GM21367 (cell line): ENCODE data around the gene ASCC1.

Experiments
- ATAC-seq: cut with Tn5 transposase; IDR thresholded peaks from one replicate; pipeline ENCODE4 v1.9.1; 2021; ENCODE audit not compliant: unreplicated experiment

ASCC1 gene

DNA sequence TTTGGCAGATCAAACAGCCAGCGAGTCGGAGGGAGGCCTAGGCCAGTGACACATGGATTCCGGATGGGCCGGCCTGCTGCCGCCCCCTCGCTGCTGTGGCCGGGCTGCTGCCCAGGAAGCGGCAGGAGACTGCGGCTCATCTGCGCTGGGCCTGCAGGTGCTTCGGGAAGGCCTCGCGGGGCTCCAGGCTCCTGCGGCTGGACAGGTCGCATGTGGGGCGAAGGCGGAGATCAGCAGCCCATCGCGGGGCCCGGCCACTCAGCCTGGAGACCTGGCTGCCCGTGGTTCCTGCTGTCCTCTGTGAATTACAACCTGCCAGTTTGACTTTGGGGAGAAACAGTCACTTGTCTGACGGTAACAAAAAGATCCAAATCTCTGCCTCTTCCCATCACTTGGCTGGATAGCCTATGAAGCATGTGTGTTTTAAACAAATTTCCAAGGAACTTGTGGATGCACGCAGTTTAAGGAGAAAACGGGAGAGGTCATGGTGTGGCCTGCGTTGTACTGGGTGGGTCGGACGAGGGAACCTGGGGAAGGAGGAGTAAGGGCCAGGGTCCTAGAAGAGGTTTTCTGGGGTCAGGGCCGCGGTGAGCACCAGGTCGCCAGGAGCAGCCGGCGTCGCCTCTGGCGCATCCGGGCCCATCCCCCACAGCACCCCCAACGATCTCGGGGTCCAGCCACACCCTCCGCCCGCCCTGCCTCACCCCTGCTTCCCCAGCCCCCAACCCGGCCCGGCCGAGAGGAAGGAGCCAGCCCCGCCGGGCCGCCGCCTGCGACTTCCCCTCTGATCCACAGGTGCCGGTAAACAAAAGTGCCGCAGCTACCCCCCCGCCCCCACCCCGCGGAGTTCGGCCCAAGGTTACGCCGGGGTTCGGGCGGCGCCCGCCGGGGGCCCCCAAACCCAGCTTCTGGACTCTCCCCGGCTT lies 129.3 kb downstream of the ASCC1 start:
- ATAC-seq, result no peak

DNA sequence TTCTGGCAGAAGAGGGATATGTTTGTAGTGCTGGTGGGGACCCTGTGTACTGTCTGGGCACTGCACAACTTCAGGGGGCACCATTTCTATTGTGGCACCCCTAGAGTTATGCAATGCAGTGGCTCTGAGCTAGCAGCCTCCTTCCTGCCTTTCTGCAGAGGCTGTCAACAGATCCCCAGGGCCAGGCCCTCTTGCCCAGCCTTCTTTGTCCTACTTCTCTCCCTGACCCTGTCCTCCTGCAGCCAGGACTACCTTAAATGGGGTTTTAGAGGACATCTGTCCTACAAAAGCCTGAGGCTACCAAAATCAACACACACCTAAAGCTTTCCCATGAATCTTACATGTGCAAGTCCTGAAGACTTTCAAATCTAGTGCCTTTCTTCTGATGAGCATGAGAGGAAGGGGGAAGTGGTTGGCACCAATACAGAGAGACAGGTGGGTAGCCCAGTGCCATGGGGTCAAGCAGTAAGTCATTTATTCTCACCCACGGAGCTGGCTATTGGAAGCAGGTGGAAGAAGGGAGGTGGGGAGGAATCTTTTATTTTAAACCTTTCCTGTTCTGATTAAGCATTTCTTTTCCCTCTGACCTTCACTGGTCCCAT lies 130.1 kb downstream of the ASCC1 start:
- ATAC-seq, result no peak

DNA sequence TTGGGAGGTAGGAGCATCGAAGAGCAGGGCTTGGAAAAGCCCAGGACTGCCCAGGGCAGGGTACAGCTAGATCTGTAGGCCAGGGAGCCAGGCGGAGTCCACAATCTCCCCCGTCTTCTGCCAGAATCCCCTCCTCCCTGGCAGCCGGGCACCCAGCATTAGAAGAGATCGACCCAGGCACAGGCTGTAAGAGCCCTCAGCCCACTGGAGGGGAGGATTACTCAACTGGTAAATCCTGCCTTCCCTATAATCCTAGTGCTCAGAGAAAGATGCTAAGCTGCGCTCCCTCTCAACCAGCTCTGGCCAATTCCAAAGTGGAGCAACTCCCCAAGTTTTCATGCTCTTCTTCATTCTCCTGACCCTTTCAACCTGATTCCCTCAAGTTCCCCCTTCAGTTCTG lies 130.9 kb downstream of the ASCC1 start:
- ATAC-seq, result no peak

DNA sequence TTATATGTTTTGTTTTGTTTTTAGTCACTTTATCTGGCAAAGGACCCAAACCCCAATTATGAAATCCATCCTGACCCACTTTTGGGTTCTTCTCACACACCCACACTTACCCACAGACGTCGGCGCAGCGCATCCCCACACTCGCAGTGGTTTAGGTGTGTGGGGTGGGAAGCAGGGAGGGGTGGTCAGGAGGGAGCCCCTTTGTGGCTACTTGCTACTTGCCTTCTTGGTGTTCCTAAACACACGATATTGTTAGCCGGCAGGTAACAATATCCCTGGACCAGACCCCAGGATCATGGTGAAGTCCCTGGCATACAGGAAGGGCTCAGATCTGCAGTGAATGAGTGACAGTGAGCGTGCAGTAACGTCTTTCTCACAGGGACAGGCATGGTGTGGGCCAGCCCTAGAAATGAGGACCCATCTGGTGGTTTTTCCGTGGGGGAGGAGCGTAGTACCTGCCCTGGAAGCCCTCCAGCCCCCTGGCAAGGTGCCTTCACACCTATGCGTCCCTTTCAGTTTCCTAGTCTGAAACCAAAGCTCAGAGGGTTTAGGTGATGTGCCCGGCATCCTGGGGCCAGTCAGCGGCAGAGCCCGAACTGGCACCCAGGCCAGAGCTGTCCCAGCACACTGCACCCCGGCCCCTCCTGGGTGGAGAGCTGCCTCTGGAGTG lies 132.2 kb downstream of the ASCC1 start:
- no peak for ATAC-seq

DNA sequence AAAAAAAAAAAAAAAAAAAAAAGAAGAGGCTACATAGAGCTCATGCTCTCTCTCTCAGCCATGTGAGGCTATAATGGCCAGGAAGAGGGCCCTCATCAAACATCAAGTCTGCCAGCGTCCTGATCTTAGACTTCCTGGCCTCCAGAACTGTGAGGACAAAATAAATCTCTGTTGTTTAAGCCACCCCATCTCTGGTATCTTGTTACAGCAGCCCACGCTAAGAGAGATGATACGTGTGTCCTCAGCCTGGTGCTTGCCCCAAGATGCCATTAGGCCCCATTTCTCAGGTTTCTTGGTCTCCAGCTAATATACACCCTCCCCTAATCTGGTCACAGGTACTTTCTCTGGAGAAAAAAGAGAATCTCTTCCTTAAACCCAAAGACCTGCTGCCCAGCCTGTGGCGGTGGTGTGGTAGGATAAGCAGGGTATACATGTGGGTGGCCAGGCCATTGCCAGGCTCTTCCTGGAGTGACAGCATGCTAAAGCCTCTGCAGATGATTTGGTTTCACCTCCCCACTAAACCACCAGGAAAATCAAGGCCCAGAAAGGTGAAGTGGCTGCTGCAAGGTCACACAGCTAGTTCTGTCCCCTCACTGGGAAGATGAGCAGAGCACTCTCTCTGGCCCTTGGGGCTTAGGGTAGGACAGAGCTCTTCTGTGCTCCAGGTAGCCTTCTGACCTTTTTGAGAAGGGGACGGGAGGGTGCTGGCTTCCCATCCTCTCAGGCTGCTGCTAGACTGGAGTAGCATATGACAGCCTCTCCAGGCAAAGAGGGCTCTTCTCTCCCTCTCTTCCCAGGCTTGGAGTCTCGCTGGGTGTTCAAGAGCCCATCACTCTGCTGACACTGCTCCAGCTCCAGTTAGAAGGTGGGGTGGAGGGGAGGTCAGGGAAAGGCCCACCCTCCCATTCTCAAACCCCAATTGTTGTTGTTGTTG lies 133.0 kb downstream of the ASCC1 start:
- no peak for ATAC-seq

DNA sequence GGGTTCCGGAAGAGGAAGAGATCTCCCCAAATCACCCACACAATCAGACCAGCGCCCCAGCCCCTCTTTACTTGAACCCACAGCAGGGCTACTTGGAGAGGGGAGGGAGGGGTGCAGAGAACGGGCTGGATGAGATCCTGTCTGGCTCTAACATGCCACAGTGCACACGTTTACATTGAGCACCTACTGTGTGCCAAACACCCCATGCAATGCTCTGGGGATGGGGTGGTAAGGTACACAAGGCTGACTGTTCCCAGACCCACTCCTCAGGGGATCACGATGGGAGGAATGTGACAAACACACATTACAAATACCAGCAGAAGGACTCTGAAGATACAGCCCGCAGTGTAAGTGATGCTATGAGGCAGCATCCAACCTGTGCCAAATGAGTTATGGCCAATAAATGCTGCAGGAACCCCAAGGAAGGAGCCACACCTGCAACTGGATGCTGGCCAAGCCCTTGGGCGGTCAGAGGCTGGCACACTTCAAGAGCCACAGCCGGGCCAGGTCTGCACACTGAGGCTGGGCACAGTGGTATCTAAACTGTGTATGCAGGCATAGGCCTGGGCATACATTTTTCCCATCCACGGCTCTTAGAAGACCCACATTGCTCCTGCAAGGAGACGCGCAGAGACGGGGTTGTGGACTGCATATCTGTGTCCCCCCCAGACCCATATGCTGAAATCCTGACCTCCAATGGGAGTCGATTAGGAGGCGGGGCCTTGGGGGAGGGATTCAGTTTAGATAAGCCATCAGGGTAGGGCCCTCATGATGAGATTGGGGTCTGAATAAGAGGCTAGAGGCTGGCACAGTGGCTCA lies 134.1 kb downstream of the ASCC1 start:
- ATAC-seq, result no peak

DNA sequence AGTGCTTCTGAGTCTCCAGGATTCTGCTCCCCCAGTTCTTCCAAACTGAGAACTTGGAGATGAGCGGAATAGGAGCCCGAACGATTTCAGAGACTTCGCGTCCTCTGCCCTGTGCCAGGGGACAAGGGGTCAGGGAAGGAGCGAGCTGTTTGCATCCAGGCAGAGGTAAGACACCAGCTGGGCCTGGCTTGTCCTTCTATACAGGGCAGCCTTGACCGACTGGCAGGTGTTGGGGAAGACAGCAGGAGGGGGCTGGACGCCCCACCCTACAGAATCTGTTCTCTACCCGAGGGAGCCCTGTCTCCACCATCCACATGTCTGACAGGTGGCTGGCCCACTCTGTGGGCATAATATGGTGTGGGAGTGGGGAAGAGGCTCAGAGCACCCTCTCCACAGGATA lies 134.9 kb downstream of the ASCC1 start:
- ATAC-seq, result no peak

DNA sequence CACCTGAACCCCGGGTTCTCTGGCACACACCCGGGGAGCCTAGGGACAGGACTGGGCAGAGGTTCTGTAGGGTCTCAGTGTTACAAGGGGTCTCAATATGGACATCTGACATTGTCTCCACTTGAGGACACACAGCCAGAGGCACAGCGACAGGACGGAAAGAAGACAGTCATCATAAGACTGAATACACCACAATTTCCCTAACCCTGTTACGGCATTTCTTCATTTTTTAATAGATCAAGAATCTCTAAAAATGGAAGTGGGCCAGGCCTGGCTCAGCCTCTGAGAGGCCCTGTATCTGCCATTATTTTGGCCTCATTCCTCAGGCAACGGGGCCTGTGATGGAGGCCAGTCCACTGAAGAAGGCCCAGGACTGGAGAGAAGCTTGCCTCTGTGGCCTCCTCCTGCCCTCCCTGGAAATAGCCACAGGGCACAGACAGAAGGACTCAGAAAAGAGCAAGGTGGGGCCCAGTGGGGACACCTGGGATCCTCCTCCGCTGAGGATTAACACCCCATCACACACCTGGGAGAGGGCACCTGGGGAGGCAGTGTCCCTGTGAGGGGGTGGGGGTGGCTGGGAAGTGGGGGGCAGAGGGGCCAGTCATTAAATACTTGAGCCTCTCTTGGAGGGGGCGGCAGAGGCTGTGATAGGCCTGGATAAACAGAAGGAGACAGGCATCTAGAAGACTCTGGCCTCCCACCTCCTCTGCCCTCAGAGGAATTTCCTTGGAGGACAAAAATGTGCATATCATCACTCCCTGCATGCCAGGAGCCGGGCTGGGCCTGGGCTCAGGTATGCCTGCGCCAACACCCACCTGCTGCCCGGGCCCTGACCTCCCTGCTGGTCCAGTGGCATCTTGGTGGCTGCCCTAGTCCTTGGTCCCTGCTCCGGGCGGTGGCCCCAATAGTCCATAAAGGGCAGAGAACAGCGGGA lies 135.8 kb downstream of the ASCC1 start:
- no peak for ATAC-seq

DNA sequence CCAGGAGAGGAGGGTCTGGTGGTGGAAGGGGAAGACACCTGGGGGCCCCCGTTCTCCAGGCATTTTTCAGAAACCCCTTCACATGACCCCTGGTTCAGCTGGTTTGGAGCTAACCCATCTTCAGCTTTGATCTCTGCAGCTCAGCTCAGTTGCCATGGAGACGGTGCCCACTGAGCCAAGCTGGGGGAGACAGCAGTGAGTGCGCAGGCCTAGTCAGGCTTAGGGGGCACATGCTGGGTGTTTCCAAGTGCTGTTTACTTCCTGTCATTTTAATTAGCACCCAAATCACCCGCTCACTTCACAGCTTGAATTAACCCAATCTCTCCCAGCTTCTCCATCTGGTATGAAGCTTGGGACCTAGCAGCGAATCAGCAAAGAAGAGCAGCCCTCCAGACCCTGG lies 136.7 kb downstream of the ASCC1 start:
- no peak for ATAC-seq

DNA sequence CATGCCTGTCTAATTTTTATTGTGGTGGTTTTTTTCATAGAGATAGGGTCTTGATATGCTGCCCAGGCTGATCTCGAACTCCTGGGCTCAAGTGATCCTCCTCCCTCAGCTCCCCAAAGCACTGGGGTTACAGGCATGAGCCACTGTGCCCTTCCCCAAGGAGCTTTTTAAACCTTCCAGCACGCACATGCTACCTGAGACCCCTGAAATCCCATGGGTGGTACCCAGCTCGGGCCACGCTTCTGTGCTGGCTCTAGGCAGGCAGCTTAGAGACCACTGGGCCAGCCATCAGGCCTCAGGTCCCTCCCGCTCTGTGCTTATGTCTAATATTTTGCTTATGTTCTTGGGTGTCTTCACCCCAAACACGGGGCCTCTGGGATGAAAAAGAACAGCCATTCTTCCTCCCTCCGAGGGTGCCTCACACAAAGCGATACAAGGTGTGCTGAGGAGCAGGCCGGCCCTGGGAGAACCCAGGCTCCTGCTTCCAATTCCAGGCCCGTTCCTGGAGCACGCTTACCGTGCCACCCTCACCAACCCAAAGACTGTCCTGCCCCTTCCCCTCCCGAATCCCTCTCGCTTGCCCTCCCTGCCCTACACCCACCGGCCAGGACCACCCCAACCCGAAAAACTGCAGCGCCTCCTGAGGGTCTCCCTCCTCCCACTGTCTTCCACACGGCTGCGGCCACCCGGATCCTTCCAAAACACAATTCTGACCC lies 138.6 kb downstream of the ASCC1 start:
- ATAC-seq, result no peak

DNA sequence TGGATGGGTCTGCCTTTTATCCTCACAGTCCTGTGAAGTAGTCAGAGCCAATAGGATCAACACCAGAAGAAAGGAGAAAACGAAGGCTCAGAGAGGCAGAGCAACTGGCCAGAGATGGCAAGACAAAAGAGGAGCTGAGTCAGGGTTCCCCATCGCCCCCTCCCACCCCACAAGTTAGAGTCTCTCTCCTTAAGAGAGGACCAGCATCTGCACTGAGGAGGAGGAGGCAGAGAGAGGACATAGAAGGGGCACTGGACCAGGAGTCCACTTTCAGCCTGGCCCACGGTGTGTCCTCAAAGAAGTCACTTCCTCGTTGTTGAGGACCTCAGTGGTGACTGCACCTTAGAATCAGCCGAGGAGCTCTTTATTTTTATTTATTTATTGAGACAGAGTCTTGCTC lies 139.3 kb downstream of the ASCC1 start:
- ATAC-seq, result no peak

DNA sequence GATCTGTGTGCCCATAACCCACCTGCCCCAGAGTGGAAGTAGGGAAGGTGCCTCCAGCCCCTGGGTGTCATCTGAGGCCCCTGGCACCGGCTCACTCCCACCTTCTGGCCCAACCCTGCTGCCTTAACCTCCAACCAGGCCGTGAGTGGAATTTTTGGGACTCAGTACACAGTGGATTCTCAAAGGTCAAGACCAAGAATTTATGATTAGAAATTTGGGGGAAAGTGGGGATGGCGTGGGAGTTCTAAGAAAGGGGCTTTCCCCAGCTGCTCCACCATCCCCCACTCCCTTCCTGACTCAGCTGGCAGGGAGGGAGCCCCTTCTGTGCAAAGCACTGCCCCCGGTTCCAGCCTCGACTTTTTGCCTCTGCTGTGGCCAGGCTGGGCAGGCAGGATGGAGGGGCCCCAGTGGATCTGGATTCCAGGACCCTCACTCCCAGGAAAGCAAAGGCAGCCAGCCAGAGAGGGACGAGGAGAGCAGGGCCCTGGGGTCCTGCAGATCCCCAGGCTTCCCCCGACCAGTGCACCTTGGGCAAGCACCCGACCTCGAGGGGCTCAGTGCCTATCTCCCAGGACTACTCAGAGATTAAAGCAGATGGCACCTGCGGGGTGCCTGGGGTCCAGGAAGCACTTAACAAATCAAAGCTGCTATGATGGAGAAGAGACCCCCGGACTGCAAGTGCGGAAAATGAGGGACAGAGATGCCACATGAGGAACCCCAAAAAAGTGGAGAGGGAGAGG lies 140.5 kb downstream of the ASCC1 start:
- no peak for ATAC-seq

DNA sequence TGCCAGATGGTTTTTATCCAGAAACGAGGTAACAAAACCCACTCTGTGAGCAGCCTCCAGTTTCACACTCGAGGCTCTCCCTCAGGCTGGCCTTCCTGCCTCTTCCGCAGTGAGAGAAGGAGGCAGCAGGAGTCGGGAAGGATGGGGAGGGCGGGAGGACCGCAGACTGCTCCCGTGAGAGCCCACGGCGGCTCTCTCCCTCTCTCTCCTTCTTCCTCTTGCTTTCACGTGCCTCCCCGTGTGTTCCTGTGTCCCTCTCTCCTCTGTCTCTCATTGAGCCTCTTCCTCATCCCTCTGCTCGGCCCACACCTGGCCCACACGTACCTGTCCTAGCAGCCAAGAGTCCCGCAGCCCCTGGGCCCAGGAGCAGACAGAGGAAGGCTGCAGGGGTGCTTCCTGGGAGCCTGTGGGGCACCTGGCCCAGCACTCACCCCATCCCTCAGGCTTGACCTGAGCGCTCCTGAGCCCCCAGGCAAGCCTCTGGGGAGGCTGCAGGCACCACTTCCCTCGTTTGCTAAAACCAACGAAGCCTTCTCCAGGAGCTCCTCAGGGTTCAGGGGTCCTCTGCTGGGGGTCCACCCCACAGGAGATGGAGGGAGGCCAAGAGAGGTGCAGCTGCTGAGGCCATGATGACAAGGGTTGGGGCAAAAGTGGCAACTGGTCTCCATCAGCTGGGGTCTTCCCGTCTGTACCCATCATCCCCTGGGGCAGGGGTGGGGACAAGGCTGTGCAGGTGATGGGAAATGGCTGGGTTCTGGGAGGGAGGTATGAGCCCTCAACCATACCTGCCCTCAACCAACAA lies 141.3 kb downstream of the ASCC1 start:
- ATAC-seq, result no peak

DNA sequence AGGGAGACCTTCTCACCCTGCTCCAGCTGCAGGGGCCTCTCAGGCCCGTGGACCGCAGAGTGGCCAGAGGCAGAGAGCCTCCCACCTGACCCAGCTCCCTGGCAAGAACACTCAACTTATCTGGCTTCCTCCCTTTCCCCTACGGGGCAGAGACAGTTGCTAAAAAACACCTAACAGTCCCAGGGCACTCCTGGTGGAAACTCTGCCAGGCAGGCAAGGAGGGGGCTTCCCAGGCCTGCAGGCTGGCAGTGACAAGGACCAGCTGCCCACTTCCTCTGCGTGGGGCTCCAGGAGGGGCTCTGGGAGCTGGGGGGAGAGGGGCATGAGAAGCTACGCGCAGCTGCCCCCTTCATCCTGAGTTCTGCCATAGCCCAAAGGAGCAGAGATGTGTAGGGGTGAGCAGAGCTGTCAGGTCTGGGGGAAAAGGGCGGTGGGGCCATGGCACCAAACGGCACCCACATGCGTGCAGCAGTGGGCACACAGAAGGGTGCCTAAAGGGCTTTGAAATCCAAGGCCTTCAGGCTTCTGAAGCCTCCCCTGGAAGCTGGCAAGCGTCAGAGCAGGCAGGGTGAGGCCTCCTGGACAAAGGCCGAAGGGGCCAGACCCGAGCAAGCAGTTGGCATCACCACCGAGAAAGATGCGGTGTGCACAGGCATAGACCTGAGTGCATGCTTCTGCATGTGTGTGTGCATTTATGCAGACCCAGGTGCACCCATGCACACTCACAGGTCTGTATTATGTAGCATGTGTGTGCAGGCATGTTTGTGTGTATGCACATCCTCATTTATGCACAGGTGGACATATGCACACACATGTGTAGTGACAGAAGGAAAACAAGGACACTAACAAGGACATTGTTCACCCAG lies 142.1 kb downstream of the ASCC1 start:
- no peak for ATAC-seq

DNA sequence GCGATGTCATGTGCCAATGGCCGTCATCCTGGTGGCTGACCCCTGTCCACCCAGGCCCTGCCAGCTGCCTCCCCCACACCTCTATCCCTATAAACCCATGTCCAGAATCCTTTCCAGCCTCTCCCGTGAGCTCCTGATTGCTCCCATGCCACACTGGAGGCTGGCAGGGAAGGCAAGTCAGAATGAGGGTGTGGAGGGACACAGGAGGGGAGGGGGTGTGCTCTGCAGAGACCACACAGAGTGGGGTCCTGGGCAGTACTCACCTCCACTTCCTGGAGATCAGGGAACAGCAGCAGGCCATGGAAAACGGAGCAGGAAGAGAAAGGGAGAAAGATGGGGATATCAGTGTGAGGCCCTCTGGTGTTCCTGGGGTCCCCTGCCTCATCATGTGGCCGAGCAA lies 143.4 kb downstream of the ASCC1 start:
- ATAC-seq, result no peak

DNA sequence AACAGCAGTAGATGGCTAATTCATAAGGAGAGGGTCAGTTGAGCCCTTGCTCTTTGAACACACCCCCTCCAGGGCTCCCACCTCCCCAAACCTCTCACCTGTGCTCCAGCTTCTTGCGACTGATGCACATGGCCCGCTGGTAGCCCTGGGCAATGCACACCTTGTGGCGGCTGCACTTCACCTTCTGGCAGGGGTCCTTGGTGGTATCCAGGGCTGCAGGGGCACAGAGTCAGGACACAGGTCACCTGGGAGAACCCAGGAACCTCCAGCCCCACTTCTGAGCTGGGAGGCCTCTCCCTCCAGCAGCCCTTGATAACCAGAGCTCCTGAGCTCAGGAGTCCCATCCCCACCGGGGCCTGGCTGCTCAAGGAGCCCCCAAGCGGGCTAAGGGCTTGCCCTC lies 144.0 kb downstream of the ASCC1 start:
- ATAC-seq, result no peak
